T-helper 22 cell (primary cell): ENCODE data around the gene MGRN1.
A peak's percentile ranks its signal among the peaks of the same experiment; 100 is the strongest.

Experiments
- DNase-seq: peaks from one replicate; pipeline ENCODE4 v3.0.0-alpha.2; 2020; ENCODE audit warnings: low read depth

The MGRN1 gene

GRCh38 chr16:4624827-4625559, 367 bp downstream of the MGRN1 start:
- peak; percentile 56 for DNase-seq

GRCh38 chr16:4625560-4626159, 1.0 kb downstream of the MGRN1 start:
- DNase-seq, result no peak

- no peak for DNase-seq
Measured at GRCh38 chr16:4626396-4626795, 1.8 kb downstream of the MGRN1 start.

- DNase-seq, result no peak
Measured at GRCh38 chr16:4628283-4628682, 3.7 kb downstream of the MGRN1 start.

- no peak for DNase-seq
Measured at GRCh38 chr16:4631444-4631843, 6.8 kb downstream of the MGRN1 start.

- DNase-seq, result no peak
Measured at GRCh38 chr16:4633910-4634635, 9.4 kb downstream of the MGRN1 start.

- no peak for DNase-seq
Measured at GRCh38 chr16:4634768-4635167, 10.1 kb downstream of the MGRN1 start.

GRCh38 chr16:4636196-4636595, 11.6 kb downstream of the MGRN1 start:
- no peak for DNase-seq

- no peak for DNase-seq
Measured at GRCh38 chr16:4637501-4638166, 13.0 kb downstream of the MGRN1 start.

- DNase-seq, result no peak
Measured at GRCh38 chr16:4639899-4640509, 15.4 kb downstream of the MGRN1 start.

GRCh38 chr16:4640572-4641305, 16.1 kb downstream of the MGRN1 start:
- no peak for DNase-seq

GRCh38 chr16:4641306-4641687, 16.7 kb downstream of the MGRN1 start:
- DNase-seq, result no peak

- DNase-seq, result no peak
Measured at GRCh38 chr16:4641895-4642294, 17.3 kb downstream of the MGRN1 start.

- DNase-seq, result no peak
Measured at GRCh38 chr16:4646773-4647643, 22.4 kb downstream of the MGRN1 start.

- no peak for DNase-seq
Measured at GRCh38 chr16:4647644-4647980, 23.0 kb downstream of the MGRN1 start.

- DNase-seq, result no peak
Measured at GRCh38 chr16:4648917-4649316, 24.3 kb downstream of the MGRN1 start.

- DNase-seq, result no peak
Measured at GRCh38 chr16:4649744-4650442, 25.3 kb downstream of the MGRN1 start.

- DNase-seq, result peak; percentile 49
Measured at GRCh38 chr16:4650443-4651074, 25.9 kb downstream of the MGRN1 start.

GRCh38 chr16:4651827-4652226, 27.2 kb downstream of the MGRN1 start:
- no peak for DNase-seq

- no peak for DNase-seq
Measured at GRCh38 chr16:4652561-4652960, 27.9 kb downstream of the MGRN1 start.
